Progenitor cell of endocrine pancreas (in vitro differentiated cells): Measurements from ENCODE around the gene GTF2F1. TPM values are rescaled to one million over a fixed set of nuclear protein-coding genes. Genes with fewer than 3 reads are reported as not detected.

ENCODE experiments used
- DNase-seq: peaks from one replicate; pipeline ENCODE4 v3.0.0; 2021; ENCODE audit warnings: low spot score; ENCODE audit not compliant: unreplicated experiment
- H3K27ac Mint-ChIP-seq: 2 replicates; pipeline ENCODE4 v1.8.0; 2021; ENCODE audit warnings: mild to moderate bottlenecking, moderate library complexity, mixed read lengths
- H3K27me3 Mint-ChIP-seq: 2 replicates; pipeline ENCODE4 v1.8.0; 2021; ENCODE audit warnings: mixed read lengths
- H3K36me3 Mint-ChIP-seq: 2 replicates; pipeline ENCODE4 v1.8.0; 2022; ENCODE audit warnings: mixed read lengths; ENCODE audit not compliant: insufficient read depth
- H3K4me1 Mint-ChIP-seq: 2 replicates; pipeline ENCODE4 v1.8.0; 2021; ENCODE audit warnings: low read depth, mixed read lengths
- H3K4me3 Mint-ChIP-seq: 2 replicates; pipeline ENCODE4 v1.8.0; 2021; ENCODE audit warnings: low read depth, mild to moderate bottlenecking, moderate library complexity, mixed read lengths
- H3K9me3 Mint-ChIP-seq: 2 replicates; pipeline ENCODE4 v1.8.0; 2021; ENCODE audit warnings: low read depth, mixed read lengths
- microRNA-seq: library from miRNA; unstranded; fragments of <30 nt; microRNA quantifications from one replicate; pipeline ENCODE4 v1.1.0, GENCODE V29; 2020; ENCODE audit warnings: borderline number of aligned reads; ENCODE audit not compliant: unreplicated experiment
- total RNA-seq: library from RNA; stranded (reverse); gene quantifications from 2 replicates; pipeline ENCODE4 v1.2.1, GENCODE V29; 2021
- TF ChIP-seq, protein P1 (sequence below): fragments of 200-600 bp; sonication (generic); IDR thresholded peaks from one replicate; pipeline ENCODE4 v1.5.0; 2021; ENCODE audit warnings: antibody characterized with exemption, mild to moderate bottlenecking; ENCODE audit not compliant: unreplicated experiment

The GTF2F1 gene
- total RNA-seq, 1 donor from 2014 or later, result 77.8 TPM

DNA sequence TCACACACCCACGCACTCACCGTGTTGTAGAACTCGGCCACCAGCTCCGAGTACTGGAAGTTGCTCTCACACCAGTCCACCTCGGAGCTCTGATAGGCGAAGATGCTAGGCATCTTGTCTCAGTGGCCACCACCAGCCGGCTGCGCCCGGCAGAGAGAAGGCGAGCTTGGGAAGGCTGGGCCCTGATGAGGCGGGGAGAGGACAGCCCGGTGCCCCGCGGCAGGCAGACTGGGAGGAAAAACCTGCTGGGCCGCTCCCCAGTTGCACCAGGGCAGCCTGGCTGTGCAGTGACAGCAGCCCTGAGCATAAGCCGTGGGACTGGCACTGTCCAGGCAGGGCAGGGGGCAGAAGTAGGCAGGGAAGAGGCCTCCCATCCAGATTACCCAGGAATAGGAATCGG is 59.5 kb downstream of the GTF2F1 start, which contains the start of gene ACER1:
Gene ACER1 (minus strand): TSS at position 174 of the 400 bp plus-strand sequence. CDS start 61 bp downstream, at position 113.
- Mint-ChIP-seq H3K4me1 (no peaks in the 10 kb centered on the region), H3K9me3 (no peaks in the 10 kb centered on the region), H3K27ac (peak within 1 kb of the TSS; percentile 35), H3K36me3 (no peaks in the 10 kb centered on the region), H3K4me3 (no peak within 1 kb of the TSS), H3K27me3 (no peaks in the 10 kb centered on the region)
- no peak for DNase-seq
- TF ChIP-seq, protein P1, sequence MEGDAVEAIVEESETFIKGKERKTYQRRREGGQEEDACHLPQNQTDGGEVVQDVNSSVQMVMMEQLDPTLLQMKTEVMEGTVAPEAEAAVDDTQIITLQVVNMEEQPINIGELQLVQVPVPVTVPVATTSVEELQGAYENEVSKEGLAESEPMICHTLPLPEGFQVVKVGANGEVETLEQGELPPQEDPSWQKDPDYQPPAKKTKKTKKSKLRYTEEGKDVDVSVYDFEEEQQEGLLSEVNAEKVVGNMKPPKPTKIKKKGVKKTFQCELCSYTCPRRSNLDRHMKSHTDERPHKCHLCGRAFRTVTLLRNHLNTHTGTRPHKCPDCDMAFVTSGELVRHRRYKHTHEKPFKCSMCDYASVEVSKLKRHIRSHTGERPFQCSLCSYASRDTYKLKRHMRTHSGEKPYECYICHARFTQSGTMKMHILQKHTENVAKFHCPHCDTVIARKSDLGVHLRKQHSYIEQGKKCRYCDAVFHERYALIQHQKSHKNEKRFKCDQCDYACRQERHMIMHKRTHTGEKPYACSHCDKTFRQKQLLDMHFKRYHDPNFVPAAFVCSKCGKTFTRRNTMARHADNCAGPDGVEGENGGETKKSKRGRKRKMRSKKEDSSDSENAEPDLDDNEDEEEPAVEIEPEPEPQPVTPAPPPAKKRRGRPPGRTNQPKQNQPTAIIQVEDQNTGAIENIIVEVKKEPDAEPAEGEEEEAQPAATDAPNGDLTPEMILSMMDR, result no peak

Small RNA genes within 50 kb of the gene (microRNA-seq; reads per million reads assigned to microRNA genes)
- 21.5 reads per million, percentile 31 among the genes with 10 or more reads in this experiment for gene MIR3940
- not detected for gene MIR6790
- not detected for gene MIR6885

Other genes with a start within 250 kb of the GTF2F1 start
- gene MLLT1, start 113.2 kb downstream of the GTF2F1 start, total RNA-seq, result 93.6 and 106 TPM in 2 replicates
- not detected in 2 replicates for gene ACER1, start 59.6 kb downstream of the GTF2F1 start, total RNA-seq
- gene CLPP, start 31.6 kb downstream of the GTF2F1 start, total RNA-seq, result 58.0 and 61.3 TPM in 2 replicates
- 72.1 and 79.1 TPM in 2 replicates for gene ALKBH7, start 20.4 kb downstream of the GTF2F1 start, total RNA-seq
- 4.3 TPM in 2 replicates for gene PSPN, start 17.2 kb downstream of the GTF2F1 start, total RNA-seq
- 419 and 436 TPM in 2 replicates for gene KHSRP, start 31.6 kb upstream of the GTF2F1 start, total RNA-seq
- 1.4 and 1.5 TPM in 2 replicates for gene SLC25A41, start 40.6 kb upstream of the GTF2F1 start, total RNA-seq
- 75.2 and 76.2 TPM in 2 replicates for gene SLC25A23, start 66.6 kb upstream of the GTF2F1 start, total RNA-seq
- 63.0 and 71.2 TPM in 2 replicates for gene CRB3, start 71.1 kb upstream of the GTF2F1 start, total RNA-seq
- 0.47 and 0.67 TPM in 2 replicates for gene DENND1C, start 88.6 kb upstream of the GTF2F1 start, total RNA-seq
- gene TUBB4A, start 109.1 kb upstream of the GTF2F1 start, total RNA-seq, result 41.7 and 43.4 TPM in 2 replicates
- 0.53 TPM in 1 of 2 replicates, not detected in the other for gene TNFSF9, start 137.9 kb upstream of the GTF2F1 start, total RNA-seq
- gene CD70, start 198.0 kb upstream of the GTF2F1 start, total RNA-seq, result not detected in 2 replicates